Stimulated activated naive CD8-positive, alpha-beta T cell treated with anti-CD3 and anti-CD28 coated beads, Interleukin-15, Interleukin-2, amounts not matched to agents 100 U/mL and 50 U/mL, for 24 hours (primary cell): Measurements from ENCODE around the gene BST1.
A peak's percentile ranks its signal among the peaks of the same experiment; 100 is the strongest.
"Not testable (repeated sequence)": the region's sequence is repeated elsewhere in the genome, so short reads cannot be mapped to it uniquely, and the experiment has no call there.

Experiments
- ATAC-seq: fragments of 150-1000 bp; cut with Tn5 transposase; one replicate; pipeline ENCODE4 v1.10.0; 2021
- DNase-seq: peaks from one replicate; pipeline ENCODE4 v3.0.0; 2021

BST1 gene

DNA sequence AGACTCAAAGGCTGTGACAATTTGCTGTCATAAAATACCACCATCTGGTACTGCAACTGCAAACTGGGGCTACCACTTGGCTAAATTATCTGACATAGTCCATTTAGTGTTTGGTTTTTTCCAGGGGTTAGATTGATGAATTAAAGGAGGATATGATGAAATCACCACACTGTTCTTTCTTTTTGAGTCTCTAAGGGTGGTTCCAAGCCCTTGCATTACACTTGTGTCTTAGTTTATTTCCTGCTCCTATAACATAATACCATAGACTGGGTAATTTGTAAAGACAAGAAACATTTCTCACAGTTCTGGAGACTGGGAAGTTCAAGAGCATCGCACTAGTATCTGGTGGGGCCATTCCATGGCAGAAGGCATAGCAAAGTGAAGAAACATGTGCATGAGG lies 43.2 kb downstream of the BST1 start:
- no peak for DNase-seq
- ATAC-seq, result peak; percentile 40

DNA sequence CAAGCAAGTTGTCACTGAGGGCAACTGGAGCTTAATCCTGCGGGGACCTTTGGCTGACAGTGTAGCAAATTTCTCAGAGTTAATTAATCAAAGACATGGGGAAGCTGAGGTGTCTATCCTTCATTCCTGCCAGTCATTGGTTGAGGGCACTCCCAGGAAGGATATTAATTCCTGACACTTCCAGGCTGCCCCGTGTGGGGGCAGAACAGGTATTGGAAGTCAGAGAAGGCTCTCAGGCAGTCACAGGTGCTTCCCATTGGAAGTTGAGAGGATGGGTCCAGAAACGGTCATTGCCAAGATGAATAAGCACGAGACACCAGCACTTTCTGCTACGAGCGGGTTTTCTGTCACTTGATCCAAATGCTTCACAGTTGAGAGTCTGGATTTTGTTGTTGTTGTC lies 46.1 kb downstream of the BST1 start:
- DNase-seq, result no peak

DNA sequence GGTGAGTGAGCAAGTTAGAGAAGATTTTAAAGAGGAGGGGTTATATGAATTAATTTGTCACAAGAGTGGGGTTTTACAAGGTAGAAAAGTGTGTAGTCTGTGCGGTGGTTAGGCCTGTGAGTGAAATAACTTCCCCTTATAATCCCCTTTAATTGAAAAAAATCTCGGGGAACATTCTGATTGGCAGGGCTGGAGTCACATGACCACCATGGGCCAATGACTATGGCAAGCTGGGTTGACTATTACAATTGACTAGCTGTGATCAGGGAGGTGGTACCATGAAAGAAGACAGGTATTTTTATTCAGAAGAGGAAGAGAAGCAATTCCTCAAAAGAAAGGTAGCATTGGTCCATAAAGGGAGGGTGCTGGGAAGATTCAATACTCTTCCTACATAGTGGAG lies 48.3 kb downstream of the BST1 start:
- ATAC-seq (no peak), DNase-seq (no peak)

More for the DNA sequence above, 46.1 kb downstream of the BST1 start:
- no peak for ATAC-seq

DNA sequence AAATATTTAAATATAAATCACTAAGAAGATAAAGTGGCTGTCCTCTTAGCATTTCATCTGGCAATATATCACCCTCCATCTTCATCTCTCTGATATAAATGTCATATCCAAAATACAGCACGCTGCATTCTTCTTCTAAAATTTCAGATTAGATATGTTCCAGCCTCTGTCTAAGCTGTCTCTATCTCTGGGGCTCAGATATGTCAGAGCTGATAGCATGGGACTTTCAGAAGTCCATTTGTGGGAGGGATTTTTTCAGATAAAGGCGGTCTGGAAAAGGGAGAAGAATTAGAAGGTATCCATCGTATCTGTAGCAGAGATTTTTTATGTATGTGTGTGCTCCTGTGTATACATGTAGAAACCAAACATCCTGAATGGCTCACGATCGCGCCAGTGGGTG lies 50.2 kb downstream of the BST1 start:
- ATAC-seq (no peak), DNase-seq (no peak)

DNA sequence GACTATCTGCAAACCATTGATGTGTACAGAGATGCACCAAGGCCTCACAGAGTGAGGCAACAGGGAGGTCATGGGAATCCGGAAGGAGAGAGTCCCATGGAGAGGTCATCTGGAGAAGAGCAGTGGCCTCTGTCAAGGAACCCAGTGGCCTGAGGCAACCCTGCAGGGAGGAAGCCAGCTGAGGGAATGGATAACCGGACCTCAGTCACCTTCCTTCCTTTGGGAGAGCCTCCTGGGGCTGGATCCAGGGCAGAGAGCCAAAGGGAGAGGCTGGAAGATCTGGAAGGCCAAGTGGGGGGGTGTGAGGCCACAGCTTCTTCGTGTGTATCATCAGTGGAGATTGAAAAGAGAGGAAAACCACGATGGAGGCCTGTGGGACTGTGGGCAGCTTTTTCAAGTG lies 50.9 kb downstream of the BST1 start:
- no peak for DNase-seq
- no peak for ATAC-seq

DNA sequence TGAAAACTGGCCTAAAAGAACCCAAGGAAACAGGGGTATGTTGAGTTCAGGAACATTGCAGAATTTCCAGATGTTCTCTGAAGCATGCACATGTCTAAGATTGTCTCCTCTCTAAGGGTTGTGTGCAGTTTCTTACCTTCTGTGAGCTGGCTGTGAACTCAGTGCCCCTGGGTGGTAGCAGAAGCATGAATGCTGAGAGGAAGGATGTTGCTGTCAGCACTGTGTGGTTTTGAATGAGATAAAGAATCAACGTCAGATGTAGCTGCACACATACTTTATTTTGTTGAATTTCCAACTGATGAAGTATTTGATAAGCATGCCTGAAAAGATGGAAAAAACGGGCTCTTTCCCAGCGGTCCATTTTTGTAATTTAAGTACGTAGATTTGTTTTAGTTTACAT lies 51.5 kb downstream of the BST1 start:
- ATAC-seq (peak; percentile 37), DNase-seq (no peak)

DNA sequence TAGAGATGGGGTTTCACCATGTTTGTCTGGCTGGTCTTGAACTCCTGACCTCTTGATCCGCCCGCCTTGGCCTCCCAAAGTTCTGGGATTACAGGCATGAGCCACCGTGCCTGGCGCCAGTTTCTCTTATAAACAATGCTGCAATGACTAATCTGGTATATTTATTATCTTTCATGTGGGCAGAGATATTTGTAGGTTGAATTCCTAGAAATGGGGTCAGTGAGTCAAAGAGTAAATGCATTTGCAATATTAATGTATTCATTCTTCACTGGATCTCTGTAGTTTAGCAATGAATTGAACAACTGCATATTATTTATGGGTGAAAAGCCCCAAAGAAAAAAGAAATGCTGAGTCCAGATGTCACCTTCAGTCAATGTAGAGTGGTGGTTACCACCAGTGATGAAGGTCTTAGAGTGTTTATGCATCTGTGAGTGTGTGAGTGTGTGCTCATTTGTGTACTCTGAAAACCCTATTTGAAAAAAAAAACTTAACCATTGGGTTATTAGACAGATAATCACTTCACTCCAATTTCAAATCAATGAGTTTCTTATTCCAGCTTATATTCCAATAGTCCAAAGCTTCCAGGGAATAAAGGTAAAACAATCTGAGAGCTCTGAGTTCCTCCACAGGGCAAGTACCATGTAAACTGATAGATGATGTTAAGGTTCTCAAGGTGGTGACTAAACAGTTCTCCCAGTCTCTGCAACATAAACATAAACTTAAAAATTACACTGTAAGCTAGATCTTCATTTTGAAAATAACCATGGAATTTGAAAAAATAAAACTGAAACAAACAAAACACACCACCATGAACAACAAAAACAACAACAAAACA lies 52.7 kb downstream of the BST1 start:
- ATAC-seq (peak; percentile 24), DNase-seq (peak; percentile 52)

DNA sequence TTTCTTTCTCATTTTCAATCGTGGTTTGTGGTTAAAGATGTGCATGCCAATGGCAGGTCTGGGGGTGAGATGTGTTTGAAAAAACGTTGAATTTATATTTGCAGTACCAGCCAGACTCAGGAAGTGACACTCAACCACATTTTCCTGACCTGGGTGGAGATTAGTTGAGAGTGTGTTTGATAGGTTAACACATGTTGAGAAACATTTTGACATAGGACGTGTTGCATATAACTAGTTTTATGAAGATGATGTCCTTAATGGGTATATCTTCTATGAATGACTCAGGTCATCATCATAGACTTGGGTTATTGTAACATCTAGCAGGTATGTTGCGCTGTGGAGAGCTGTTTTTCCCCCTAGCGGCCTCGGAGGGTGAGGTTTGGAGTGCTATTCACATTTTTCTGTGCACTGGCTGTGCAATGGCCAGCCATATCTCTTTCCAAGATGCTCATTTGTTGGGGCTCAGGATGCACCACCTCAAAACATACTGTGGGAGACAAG lies 53.5 kb downstream of the BST1 start:
- ATAC-seq (peak; percentile 92), DNase-seq (peak; percentile 76)

DNA sequence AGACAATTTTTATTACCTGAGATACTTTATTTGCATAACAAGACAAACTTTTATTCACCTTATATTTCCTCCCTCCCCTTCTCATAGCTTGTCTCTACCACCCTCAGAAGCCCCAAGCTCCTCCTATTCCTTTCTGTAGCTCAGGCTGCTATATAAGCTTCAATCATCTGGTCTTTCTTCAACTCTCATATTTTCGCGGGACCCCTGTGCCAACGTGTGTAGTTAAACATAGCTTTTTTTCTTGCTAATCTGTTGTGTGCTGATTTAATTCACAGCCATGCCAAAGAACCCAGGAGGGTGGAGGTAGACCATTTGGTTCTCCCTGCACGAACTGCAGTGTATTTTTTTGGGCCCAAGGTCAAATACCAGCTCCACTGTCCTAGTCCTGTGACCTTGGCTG lies 54.2 kb downstream of the BST1 start:
- ATAC-seq (no peak), DNase-seq (no peak)

DNA sequence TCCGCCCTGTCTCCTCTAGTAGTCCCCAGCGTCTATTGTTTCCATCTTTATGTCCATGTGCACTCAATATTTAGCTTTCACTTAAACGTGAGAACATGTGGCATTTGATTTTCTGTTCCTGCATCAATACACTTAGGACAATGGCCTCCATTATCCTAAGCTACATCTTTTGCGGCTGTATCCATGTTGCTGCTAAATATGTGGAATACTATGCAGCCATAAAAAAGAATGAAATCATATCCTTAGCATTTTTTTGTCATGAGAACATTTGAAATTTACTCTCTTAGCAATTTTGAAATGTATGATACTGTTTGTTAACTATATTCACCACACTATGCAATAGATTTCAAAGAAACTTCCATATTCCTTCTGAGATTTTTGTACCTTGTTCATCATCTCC lies 55.4 kb downstream of the BST1 start:
- DNase-seq (no peak), ATAC-seq (no peak)

DNA sequence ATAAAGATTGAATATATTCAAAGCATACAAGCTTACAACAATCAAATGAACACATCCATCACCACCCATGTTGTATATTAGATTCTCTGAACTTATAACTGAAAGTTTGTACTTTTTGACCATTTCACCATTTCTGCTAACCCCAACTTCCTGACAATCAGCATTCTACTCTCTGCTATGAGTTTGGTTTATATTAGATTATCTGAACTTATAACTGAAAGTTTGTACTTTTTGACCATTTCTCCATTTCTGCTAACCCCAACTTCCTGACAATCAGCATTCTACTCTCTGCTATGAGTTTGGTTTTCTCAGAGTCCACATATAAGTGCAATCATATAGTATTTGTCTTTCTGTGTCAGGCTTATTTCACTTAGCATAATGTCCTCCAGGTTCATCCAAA lies 59.6 kb downstream of the BST1 start:
- ATAC-seq, DNase-seq: not testable (repeated sequence)

DNA sequence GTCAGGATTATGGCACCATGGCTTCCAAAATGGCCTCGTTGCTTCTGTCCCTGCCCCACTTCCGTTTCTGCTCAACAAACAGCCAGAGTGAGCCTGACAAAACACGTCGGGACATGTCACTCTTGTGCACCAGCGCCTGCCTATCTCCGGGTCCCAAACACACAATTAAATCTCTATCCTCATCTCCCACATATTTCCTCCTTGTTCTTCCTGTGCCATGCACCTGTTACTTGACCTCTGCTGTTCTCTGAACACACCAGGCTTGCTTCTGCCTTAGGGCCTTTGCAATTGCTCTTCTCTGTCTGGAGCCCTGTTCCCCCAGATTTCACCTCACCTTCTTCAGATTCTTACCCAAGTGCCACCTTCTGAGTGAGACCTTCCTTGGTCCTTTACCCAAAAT lies 62.5 kb downstream of the BST1 start:
- no peak for DNase-seq
- ATAC-seq, result no peak

DNA sequence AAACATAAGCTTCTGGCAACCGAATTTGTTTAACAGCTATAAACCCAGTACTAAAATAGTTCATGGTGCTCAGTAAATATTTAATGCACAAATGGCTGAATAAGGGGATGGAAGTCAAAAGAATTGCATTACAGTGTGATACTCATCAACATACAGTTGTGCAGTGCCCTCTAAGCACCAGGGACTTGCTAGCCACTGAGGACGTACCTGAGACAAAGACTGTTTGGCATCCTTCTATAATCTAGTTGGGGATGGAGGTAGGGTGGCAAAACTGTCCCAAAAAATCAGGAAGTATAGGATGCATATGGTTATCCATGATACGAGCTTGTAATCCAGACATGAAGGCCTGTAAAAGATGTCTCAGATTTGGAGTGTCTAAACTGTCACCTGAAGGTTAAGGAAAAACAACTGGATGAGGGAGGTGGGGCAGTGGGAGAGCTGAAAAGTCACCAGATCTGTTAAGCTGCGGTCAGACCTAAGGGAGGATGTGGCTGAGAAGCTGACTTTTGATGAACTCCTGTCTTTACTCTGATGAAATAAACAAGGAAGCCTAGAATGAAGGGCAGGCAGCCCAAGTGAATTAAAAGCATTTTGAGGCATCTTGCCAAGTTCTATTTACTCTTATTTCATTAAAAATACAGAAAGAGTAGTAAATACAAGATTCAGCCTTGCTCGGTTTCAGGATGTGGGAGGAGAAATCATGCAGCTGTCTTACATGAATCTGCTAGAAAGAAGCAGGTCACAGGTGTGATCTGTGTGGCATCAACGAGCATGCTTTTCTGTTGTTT lies 63.2 kb downstream of the BST1 start:
- DNase-seq (peak; percentile 45), ATAC-seq (peak; percentile 80)

DNA sequence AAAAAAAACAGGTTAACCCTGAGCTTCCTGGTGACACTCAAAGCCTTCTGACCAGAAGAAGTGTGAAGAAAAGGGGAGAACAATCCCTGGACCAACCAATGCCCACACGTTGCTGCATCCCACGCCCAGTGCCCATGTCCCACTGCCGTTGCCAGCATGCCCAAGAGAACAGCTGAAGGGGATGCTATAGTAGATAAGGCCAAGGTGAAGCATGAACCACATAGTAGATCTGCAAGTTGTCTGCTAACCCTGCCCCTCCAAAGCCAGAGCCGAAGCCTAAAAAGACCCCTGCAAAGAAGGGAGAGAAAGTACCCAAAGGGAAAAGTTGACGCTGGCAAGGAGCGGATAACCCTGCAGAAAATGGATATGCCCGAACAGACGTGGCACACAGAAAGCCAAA lies 64.0 kb downstream of the BST1 start:
- ATAC-seq (no peak), DNase-seq (no peak)

DNA sequence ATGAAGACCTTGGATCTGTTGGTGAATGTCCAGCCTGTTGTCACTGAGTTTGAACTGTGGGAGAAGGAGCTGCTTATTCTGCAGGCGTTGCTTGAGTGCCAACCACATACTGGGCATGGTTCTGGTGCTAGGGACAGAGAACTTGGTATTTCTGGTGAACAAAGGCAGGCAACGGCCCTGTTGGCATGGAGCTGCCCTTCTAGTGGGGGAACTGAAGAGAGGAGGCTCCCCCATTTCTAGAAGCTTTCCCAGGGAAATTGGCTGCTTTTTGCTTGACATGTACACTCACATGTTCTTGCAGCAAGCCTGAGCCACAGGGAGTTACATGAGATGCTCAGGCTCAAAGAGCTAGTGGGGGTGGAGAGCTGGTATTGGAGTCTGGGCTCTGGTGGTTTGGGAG lies 66.3 kb downstream of the BST1 start:
- DNase-seq, result no peak
- ATAC-seq, result no peak

DNA sequence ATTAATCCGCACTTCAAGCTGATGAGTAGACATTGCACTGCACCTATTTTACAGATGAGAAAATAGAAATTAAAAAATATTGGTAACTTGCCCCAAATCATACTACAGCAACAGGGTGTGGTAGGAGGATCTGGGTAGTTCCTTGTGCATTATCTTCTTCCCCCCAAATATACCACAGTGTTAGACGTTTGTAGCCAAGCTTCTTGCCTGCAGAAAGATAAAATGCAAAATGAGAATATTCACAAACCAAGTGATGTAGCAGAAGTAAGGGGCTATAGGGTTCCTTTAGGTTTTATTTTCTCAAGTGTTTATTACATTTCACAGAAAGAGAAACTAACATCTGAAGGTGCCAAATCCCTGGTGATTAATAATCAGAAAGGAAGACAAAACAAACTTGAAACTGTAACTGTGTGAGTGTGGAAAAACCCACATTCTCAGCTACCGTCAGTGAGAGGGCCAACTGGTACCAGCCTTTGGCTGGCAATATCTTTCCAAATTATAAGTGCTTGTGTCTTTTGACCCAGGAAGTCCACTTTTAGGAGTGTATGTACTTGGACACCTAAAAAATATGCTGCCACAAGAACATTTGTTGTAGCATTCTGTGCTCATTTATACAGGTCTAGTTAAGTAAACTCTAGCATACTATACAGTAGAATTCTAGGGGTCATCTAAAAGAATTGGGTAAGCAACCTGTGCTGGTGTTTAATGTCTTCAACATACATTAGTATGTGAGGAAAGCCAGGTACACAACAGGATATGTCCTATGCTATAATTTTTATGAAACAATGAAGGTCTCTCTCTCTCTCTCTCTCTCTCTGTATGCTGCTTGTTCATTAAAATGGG lies 68.6 kb downstream of the BST1 start:
- ATAC-seq, result peak; percentile 87

DNA sequence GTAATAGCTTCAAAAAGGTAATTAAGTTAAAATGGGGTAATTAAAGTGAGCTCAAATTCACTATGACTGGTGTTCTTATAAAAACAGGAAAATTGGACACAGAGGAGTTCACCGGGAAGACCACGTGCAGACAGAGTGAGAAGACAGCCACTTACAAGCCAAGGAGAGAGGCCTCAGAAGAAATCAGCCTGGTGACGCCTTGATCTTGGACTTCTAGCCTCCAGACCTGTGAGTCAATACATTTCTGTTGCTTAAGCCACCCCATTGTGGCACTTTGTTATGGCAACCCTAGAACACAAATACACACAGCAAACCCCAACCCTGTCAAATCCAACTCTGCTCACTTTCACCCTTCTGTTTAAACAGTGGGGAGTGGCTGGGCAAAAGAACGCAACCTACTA lies 71.2 kb downstream of the BST1 start:
- no peak for ATAC-seq
- no peak for DNase-seq

More for the DNA sequence above, 68.6 kb downstream of the BST1 start:
- DNase-seq, result no peak

DNA sequence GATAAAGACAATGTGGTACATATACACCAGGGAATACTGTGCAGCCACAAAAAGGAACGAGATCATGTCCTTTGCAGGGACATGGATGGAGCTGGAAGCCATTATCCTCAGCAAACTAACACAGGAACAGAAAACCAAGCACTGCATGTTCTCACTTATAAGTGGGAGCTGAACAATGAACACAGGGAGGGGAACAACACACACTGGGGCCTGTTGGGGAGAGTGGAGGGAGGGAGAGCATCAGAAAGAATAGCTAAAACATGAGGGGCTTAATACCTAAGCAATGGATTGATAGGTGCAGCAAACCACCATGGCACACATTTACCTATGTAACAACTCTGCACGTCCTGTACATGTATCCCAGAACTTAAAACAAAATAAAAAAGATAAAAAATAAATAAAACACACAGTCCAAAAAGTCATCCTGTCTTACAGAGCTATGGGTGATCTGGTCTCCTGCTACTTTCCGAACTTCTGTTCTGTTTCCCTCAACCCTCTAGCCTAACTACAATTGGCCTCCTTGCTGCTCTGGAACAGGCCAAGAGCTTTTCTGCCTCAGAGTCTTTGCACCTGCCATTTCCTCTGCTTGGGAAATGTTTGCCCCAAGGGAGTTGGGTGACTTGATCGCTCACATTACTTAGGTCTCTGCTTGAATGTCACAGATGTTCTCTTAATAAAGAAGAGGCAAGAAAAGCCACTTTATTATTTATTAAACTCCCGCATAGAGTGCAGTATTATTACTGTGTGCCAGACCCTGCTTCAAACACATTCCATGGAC lies 74.2 kb downstream of the BST1 start:
- no peak for DNase-seq

DNA sequence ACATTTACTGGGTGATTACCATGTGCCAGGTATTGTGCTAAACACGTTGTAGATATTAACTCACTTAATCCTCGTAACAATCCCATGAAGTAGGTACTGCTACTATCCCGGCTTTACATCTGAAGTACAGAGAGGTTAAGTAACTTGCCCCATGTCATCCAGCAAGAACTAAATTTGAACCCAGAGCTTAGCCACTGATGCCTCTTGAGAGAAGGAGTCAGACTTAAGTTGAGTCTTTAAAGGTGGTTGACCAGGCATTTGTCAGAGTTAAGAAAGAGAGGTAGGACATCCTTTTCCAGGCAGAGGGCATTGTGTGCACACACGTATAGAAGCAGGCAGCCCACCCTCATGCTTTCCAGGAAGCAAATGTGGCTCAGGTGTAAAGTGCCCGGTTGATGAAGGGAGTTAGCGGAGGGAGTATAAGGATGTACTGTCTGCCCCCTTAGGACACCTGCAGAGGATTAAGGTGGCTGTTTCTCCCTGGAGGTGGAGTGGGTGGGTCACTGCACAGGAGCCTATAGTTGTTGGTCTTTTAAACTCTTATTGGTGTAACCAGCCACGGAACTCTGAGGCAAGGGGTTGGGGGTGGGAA lies 74.9 kb downstream of the BST1 start:
- no peak for ATAC-seq

More for the DNA sequence above, 74.2 kb downstream of the BST1 start:
- no peak for ATAC-seq

DNA sequence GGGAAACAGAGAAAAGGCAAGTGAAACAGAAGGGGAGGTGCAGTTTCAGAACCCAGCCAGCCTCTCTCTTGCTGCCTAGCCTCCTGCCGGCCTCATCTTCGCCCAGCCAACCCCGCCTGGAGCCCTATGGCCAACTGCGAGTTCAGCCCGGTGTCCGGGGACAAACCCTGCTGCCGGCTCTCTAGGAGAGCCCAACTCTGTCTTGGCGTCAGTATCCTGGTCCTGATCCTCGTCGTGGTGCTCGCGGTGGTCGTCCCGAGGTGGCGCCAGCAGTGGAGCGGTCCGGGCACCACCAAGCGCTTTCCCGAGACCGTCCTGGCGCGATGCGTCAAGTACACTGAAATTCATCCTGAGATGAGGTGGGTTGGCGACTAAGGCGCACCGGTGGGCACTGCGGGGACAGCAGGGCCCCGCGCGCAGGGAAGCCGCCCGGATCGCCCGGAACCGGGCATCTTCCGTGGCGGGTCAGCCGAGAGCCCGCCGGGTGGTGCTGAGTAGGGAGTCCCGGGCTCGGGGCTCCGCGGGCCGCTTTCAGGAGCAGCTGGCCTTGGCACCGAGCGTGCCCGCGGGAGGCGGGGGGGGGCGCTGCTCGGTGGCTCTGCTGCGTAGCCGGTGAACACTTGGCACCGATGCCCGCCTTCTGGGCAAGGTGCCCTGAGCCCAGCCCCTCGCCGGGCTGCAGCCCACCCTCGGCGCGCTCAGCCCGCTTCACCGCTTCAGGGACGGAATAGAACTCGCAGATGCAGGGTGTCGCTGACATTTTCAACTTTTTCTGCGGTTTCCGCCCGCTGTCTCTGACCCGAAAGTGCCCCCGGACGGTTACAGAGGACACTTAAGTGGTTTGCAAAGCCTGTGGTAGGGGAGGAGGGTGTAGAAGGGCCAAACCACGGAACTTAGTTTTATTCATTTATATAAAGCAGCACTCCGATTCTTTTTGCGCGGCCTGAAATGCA lies 75.7 kb downstream of the BST1 start, which contains the start of gene CD38:
Gene CD38 (plus strand): TSS at position 40 of the 953 bp plus-strand sequence. CDS start 87 bp downstream, at position 127.
- DNase-seq (peak; percentile 74), ATAC-seq (peak; percentile 75)

More for the DNA sequence above, 74.9 kb downstream of the BST1 start:
- no peak for DNase-seq
